GM19324 (cell line): ENCODE results near the gene RIN3.

Experiments used
- ATAC-seq: cut with Tn5 transposase; IDR thresholded peaks from one replicate; pipeline ENCODE4 v1.9.1; 2021; ENCODE audit warnings: mild to moderate bottlenecking, moderate library complexity; ENCODE audit not compliant: unreplicated experiment, low FRiP score

RIN3 gene

DNA sequence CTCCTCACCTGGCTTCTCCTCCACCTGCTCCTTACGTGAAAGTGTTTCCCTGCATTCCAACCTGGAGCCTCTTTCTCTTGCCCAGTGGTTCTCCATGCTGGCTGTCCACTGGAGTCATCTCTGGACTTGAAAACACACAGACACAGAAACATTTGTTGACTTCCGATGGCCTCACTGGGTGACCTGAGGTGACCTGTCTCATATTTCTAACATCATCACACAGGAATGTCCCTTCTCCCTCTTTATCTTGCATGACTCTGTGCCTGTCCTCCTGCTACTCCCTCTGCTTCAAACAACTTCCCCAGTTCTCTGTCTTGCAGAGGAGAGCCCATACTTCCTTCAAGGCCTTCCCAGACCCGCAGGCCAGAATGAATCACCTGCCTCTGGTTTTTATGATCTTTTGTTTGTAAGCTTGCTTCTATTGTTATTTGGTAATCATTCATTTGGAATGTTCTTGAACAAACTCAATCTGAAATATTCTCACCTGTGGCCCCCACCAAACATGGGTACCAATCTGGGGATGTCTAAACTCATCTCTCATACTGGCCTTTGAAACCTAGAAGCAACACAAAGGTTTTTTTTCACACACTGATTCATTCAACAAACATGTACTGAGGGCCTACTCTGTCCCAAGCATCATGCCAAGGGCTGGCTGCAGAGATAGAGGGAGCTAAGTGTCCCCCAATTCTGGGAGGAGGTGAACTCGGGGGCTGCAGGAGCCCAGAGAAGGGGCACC, 9.7 kb upstream of the RIN3 start:
- no peak for ATAC-seq

- ATAC-seq = no peak
These were observed 7.8 kb upstream of the RIN3 start for GRCh38 chr14:92505826-92506225.

GRCh38 chr14:92506231-92506630, 7.3 kb upstream of the RIN3 start:
- no peak for ATAC-seq

GRCh38 chr14:92507174-92507768, 6.3 kb upstream of the RIN3 start:
- ATAC-seq = no peak

DNA sequence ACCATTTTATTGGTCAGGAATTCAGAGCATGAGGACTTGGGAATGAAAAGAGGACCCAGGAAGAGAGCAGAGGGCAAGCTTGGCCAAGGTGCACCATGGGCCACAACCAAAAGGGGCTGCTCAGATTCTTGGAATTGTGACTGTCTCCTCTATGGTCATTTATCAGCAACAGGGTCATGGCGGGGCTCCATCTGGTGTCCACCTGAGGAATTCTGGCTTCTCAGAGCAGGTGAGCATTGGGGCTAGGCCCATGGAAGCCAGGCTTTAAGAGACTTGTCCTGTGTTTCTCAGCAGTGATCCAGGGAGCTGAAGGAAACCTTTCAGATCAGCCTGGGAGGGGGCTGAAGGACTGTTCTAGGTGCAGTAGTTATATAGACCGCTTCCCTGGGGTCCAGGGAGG, 2.6 kb upstream of the RIN3 start:
- ATAC-seq = no peak

- ATAC-seq = no peak
These were observed 1.9 kb upstream of the RIN3 start for GRCh38 chr14:92511453-92512238.

- ATAC-seq = no peak
These were observed 776 bp upstream of the RIN3 start for GRCh38 chr14:92512807-92513203.

DNA sequence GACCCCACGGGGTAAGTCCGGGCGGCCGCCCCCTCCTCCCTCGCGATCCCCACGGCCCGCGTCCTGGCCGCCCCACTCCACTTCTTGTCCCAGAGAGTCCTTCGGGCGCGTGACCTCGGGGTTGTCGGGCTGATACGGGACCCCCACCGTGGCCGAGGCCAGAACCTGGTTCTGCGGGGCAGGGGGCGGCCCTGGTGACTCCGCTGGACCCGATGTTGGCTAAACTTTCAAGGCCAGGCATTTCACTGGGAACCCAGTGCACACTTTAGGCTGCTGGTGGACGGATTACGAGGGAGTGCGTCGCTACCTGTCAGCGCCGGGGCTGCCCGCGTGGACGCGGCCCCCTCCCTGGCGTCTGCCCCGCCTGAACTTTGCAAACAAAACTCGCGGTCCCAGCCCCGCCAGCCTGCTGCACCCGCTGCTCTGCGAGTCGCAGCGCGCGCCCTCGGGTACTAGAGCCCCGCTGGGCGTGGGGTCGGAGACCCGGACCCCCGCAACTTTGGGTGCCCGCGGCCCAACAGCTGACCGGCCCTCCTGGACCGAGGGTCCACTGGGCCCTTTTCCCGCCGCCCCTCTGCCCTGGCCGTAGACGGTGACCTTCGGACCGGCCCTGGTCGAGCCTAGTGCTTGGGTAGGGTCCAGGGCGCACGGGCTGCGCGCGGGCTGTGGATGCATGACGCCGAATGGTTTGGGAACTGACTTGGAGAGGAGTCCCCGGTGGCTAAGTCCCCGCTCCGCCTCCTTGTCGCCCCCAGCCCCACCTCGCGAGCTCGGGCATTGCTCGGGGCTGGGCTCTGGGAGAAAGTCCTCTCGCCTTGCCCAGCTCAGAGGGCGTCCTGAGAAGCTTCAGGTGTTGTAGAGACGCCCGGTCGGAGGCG, 624 bp downstream of the RIN3 start:
- ATAC-seq = peak; percentile 27

DNA sequence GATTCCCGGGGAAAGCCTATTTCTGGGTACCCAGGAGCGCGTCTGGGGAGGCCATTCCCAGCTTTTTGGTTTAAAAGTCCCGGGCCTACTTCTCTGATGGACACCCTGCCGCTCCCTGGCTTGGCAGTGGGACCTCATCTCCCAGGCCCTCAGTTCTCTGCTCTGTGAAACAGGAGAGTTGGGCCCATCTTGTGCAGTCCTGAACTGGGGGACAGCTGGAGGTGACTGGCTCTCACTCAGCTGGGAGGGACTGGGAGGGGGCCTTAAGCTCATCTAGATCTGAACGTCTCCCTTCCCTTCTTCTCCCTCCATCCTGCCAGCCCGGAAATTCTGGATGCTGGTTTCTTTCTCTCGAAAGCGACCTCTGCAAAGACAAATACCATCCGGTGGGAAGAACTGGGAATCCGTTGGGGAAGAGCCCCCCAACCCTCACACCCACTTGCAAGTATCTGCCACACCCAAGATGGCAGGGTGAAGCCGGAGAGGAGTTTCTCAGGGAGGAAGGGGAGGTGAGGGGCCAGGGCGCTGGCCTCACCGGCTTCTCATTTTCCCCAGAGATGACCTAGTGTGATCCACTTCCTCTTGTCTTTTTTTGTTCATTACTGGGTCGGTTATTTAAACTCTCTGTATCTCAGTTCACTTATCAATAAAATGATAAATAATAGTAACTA, 1.4 kb downstream of the RIN3 start:
- ATAC-seq = no peak

- no peak for ATAC-seq
These were observed 2.2 kb downstream of the RIN3 start for GRCh38 chr14:92515546-92516343.

DNA sequence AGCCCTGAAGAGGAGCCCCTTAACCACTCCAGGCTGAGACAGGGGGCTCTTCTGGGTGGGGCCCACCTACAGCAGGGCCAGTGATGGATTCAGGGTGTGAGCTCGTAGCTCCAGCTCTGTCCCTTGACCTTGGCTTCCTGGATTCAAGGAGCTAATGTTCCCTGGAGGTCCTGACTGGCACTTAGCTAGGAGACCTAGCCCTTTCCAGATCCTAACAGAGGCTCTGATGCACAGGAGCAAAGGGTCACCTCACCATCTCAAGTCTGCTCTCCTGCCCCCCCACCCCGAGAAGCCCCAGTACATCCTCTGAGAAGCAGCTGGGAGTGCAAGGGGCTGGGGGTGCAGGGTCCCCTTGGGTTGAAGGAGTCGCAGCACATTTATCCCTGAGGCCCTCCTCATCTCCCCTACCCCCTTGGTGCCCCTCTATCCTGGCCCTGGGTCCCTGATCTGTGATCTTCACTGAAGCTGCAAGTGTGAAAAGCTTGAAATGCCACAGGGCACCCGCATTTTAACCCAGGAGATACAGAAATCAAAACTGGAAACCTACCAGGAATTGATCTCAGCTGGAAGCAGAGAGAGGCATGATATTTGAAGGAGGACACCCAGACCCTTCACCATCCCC, 2.9 kb downstream of the RIN3 start:
- ATAC-seq = no peak

DNA sequence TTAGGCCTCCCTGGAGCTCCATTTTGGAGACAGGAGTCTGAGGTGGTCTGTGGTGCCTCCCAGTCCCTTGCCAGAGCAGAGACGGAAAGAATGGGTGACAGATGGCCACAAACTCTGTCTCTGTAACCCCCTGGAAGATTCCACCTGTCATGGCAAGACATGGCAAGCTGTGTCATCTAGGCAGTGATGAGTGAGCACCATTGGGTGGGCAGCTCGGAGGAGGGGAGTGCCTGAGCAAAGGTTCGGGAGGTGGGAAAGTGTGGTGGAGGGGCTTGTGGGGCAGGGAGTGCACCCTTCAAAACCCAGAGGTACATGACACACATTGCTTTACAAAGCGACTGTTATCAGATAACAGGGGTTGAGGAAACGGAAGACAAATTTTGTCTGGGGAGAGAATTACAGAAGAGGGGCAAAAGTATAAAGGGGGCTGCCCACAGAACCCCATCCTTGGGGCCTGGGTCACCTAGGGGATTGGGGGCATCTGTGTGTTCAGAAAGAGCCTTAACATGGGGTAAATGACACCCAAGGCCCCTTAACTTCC, 3.5 kb downstream of the RIN3 start:
- ATAC-seq = no peak

DNA sequence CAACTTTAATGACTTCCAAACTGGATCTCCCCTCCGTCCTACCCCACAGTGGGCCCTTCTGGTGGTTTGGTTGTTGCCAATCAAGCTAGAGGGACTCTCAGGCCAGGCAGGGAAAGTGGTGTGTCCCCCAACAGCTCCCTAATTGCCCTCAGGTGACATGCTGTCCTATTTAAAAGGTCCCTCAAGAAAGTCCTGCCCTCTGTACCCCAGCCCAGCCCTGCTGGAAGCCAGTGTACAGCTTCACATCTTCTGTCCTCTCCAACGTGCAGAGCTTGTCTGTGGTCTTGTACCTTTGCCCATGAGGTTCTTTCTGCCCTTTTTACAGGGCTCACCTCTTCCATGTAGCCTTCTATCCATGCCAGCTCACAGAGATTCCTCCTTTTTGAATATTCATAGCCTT, 4.2 kb downstream of the RIN3 start:
- ATAC-seq = no peak

- no peak for ATAC-seq
These were observed 5.9 kb downstream of the RIN3 start for GRCh38 chr14:92519246-92520101.

- no peak for ATAC-seq
These were observed 6.8 kb downstream of the RIN3 start for GRCh38 chr14:92520102-92521057.

- ATAC-seq = no peak
These were observed 7.5 kb downstream of the RIN3 start for GRCh38 chr14:92521058-92521415.

DNA sequence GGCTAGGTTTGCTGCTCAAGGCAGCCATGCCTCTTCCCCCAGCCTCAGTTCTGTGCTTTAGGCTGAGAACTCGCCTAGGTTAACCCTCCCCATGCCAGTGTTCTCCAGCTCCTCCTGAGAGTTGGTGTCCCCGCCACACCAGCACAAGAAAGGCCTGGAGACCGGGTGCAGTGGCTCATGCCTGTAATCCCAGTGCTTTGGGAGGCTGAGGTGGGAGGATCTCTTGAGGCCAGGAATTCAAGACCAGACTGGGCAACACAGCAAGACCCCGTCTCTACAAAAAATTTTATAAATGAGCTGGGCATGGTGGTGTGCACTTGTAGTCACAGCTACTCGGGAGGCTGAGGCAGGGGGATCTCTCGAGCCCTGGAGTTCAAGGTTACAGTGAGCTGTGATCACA, 10.2 kb downstream of the RIN3 start:
- no peak for ATAC-seq
